Testis (tissue), 2 donors: Measurements from ENCODE around the gene COX4I2.

Experiments used
- POLR2A ChIP-seq: fragments of 450-650 bp; IDR thresholded peaks from one replicate; pipeline ENCODE4 v1.6.1; 2017; ENCODE audit warnings: antibody characterized with exemption, mild to moderate bottlenecking, moderate library complexity
- TF ChIP-seq, protein P1 (sequence below), 3 experiments: fragments of 450-650 bp in 2 of 3; fragments of 200-600 bp in 1 of 3; sonication (generic) in 1 of 3; IDR thresholded peaks; one replicate each; pipeline ENCODE4 v1.5.1; 2016 to 2019; ENCODE audit warnings: antibody characterized with exemption in 3 of 3, mild to moderate bottlenecking in 2 of 3, moderate library complexity in 1 of 3

DNA sequence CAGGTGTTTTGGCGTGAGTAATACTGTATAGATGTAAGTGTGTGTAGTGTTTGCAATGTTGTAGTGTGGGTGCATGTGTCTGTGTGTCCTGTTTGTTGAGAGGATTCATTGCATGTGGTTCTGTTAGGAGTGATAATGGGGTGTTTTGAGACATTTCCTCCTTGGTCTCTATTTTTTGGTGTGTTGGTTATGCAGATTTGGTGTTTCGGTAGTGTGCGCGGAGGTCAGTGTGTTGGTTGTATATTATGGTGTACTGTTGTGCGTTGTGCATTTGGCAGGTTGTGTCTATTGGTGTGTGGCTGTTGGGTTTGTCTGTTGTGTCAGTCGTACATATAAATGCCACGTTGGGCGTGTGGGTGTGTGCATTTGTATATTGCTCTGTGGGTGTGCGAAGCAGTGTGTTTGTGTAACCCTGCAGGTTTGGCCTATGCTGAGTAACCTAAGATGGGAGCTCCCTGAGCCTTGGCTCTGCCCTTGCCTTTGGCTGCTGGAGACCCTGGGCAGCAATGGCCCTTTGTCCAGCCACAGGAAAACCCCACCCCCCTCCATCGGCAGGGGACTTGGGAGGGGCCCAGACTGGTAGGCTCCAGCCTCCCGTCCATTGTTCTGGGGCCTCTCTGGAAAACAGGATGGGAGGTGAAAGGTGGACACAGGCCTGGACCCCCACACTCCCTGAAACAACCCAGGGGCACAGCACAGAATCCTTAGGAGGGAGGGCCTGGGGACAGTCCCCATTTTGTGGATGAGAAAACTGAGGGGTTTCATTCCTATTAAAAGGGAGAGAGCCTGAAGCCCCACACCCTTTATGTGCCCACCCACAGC, 42.9 kb upstream of the COX4I2 start:
- no peak for TF ChIP-seq POLR2A
- TF ChIP-seq, protein P1, sequence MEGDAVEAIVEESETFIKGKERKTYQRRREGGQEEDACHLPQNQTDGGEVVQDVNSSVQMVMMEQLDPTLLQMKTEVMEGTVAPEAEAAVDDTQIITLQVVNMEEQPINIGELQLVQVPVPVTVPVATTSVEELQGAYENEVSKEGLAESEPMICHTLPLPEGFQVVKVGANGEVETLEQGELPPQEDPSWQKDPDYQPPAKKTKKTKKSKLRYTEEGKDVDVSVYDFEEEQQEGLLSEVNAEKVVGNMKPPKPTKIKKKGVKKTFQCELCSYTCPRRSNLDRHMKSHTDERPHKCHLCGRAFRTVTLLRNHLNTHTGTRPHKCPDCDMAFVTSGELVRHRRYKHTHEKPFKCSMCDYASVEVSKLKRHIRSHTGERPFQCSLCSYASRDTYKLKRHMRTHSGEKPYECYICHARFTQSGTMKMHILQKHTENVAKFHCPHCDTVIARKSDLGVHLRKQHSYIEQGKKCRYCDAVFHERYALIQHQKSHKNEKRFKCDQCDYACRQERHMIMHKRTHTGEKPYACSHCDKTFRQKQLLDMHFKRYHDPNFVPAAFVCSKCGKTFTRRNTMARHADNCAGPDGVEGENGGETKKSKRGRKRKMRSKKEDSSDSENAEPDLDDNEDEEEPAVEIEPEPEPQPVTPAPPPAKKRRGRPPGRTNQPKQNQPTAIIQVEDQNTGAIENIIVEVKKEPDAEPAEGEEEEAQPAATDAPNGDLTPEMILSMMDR (IDR thresholded peaks at IDR 0.05): no peak
